ENCODE data around the gene KYAT1. TPM values are rescaled to one million over a fixed set of nuclear protein-coding genes. Genes with fewer than 3 reads are reported as not detected.
A peak's percentile ranks its signal among the peaks of the same experiment; 100 is the strongest.

KYAT1 gene
- total RNA-seq, 3 donors from 2014 or later (not counting 1 experiment from before 2014, with no cell fraction given), result 8.9 to 11.3 (median 9.1) TPM

DNA sequence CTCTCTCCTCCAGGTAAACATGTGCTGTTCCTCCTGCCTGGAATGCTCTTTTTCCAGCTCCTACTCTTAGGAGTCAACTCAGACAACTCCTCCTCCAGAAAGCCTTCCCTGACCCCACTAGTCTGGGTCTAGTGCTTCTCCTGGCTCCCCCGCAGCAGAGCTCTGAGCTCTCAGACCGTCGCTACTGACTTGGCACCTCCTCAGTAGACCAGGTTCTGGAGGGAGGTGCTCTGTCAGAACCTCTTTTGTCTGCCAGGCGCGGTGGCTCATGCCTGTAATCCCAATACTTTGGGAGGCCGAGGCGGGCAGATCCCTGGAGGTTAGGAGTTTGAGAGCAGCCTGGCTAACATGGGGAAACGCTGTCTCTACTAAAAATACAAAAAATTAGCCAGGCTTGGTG is 3.6 kb upstream of the KYAT1 start:
- H3K27ac Mint-ChIP-seq, result peak overlapping the region; percentile 93 to 97
- peaks cover 50% of the 10 kb centered on the region for H3K4me1 ChIP-seq (ENCODE audit: control insufficient read depth, insufficient read depth, low read length)

DNA sequence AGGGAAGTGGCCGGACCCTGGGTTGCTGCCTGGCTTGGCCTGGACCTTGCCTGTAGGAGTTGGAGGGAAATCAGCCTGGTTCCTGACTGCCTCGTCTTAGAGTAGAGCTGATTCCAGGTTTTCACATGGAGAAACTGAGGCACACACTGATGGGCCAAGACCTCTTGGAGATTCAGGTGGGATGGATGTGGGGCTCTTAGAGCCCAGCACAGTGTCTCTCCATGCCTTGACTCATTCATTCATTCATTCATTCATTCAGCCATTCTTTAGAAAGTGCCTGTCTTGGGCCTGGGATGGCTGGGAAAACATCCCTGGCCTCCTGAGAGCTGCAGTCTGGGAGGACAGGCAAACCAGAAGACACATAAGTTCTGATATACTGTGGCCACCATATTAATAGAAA is 2.4 kb upstream of the KYAT1 start:
- ATAC-seq (no peak), DNase-seq (no peak)
- no peak overlapping the region for H3K27ac ChIP-seq (ENCODE audit: low read length)
- peak overlapping the region; percentile 97 for H3K4me3 Mint-ChIP-seq
- WGBS (ENCODE audit: insufficient coverage), result 95% methylated on average over 2 of the region's 2 CpGs
- TF ChIP-seq, protein P1, sequence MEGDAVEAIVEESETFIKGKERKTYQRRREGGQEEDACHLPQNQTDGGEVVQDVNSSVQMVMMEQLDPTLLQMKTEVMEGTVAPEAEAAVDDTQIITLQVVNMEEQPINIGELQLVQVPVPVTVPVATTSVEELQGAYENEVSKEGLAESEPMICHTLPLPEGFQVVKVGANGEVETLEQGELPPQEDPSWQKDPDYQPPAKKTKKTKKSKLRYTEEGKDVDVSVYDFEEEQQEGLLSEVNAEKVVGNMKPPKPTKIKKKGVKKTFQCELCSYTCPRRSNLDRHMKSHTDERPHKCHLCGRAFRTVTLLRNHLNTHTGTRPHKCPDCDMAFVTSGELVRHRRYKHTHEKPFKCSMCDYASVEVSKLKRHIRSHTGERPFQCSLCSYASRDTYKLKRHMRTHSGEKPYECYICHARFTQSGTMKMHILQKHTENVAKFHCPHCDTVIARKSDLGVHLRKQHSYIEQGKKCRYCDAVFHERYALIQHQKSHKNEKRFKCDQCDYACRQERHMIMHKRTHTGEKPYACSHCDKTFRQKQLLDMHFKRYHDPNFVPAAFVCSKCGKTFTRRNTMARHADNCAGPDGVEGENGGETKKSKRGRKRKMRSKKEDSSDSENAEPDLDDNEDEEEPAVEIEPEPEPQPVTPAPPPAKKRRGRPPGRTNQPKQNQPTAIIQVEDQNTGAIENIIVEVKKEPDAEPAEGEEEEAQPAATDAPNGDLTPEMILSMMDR (IDR thresholded peaks at IDR 0.05), result no peak
- H3K9me3 ChIP-seq (ENCODE audit: control insufficient read depth, insufficient read depth, low read length), result no peaks in the 10 kb centered on the region
- peaks cover 65 to 72% of the 10 kb centered on the region in 2 donors for H3K4me1 Mint-ChIP-seq
- no peak overlapping the region for H3K4me3 ChIP-seq (ENCODE audit: low read length)
- no peaks in the 10 kb centered on the region for H3K36me3 Mint-ChIP-seq
- intact Hi-C loops (cut with micrococcal nuclease), result loop anchor here (5.0 kb wide), 1 partner anchor 38 kb away; the partner anchor contains the start of gene PHYHD1
- H3K27me3 ChIP-seq (ENCODE audit: control insufficient read depth, insufficient read depth, low read length), result no peaks in the 10 kb centered on the region
- H3K27me3 Mint-ChIP-seq (ENCODE audit: low read depth in 2 of 2), result no peaks in the 10 kb centered on the region
- H3K36me3 ChIP-seq (ENCODE audit: control insufficient read depth, insufficient read depth, low read length), result peaks cover 29% of the 10 kb centered on the region
- H3K4me1 ChIP-seq (ENCODE audit: control insufficient read depth, insufficient read depth, low read length), result peaks cover 49% of the 10 kb centered on the region
- peak overlapping the region; percentile 93 to 97 for H3K27ac Mint-ChIP-seq
- H3K9me3 Mint-ChIP-seq, result no peaks in the 10 kb centered on the region

More for the DNA sequence above, 3.6 kb upstream of the KYAT1 start:
- H3K9me3 ChIP-seq (ENCODE audit: control insufficient read depth, insufficient read depth, low read length), result no peaks in the 10 kb centered on the region
- no peaks in the 10 kb centered on the region for H3K27me3 ChIP-seq (ENCODE audit: control insufficient read depth, insufficient read depth, low read length)
- H3K36me3 Mint-ChIP-seq, result no peaks in the 10 kb centered on the region
- no peak for DNase-seq
- TF ChIP-seq, protein P1 (IDR thresholded peaks at IDR 0.05), result no peak
- H3K4me3 Mint-ChIP-seq, result peak overlapping the region; percentile 51
- WGBS (ENCODE audit: insufficient coverage), result 94% methylated on average over 8 of the region's 8 CpGs
- H3K27ac ChIP-seq (ENCODE audit: low read length), result no peak overlapping the region
- no peak for ATAC-seq
- peaks cover 68 to 75% of the 10 kb centered on the region in 2 donors for H3K4me1 Mint-ChIP-seq
- H3K9me3 Mint-ChIP-seq, result no peaks in the 10 kb centered on the region
- no peaks in the 10 kb centered on the region for H3K27me3 Mint-ChIP-seq (ENCODE audit: low read depth in 2 of 2)
- intact Hi-C loops (cut with micrococcal nuclease), result no loop called here
- H3K36me3 ChIP-seq (ENCODE audit: control insufficient read depth, insufficient read depth, low read length), result peaks cover 33% of the 10 kb centered on the region
- no peak overlapping the region for H3K4me3 ChIP-seq (ENCODE audit: low read length)

DNA sequence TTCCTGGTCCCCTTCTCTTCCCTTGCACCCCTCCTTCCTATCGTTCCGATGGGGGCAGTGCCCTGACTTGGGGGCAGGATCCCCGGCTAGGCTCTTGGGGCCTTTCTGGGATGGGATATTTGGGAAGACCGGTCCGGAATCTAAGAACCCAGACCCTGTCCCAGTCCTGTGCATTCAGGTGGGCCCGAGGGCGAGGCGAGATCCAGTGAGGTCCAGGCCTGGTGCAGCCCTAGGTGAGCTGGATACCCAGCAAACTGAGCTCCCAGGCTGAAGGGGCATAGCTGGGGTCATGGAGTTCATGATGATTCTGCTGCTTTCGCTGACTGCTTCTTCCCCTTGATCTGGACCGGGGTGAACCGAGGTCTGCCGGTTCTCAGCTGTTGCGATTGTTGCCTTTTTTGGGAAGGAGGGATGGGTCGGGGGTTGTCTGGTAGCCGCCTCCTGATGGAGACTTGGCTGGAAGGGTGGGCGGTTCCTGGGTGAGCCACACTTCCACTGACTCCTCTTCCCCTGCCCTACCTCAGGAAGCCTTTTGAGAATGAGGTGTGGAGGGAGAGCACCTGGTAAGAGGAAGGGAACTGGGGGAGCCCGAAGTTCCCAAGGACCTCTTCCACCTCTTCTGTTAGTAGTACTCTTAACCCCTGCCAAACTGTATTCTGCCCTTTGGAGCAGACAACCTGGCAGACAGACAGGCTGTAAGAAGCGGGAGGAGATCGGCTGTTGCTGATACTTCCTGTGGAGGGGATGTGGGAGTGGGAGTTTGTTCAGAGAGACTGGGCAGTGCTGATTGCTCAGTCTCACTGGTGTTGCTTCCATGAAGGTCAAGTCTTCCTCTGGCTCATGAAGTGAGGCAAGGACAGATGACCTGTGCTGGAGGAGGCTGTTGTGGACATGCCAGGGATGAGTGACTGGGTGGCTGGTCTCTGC is 1.2 kb upstream of the KYAT1 start:
- TF ChIP-seq, protein P1 (IDR thresholded peaks at IDR 0.05), result no peak
- Histone ChIP-seq H3K36me3 (ENCODE audit: control insufficient read depth, insufficient read depth, low read length) (peaks cover 16% of the 10 kb centered on the region), H3K9me3 (ENCODE audit: control insufficient read depth, insufficient read depth, low read length) (no peaks in the 10 kb centered on the region), H3K27me3 (ENCODE audit: control insufficient read depth, insufficient read depth, low read length) (no peaks in the 10 kb centered on the region), H3K27ac (ENCODE audit: low read length) (peak overlapping the region; percentile 74), H3K4me1 (ENCODE audit: control insufficient read depth, insufficient read depth, low read length) (peaks cover 37% of the 10 kb centered on the region), H3K4me3 (ENCODE audit: low read length) (peak overlapping the region; percentile 77)
- ATAC-seq (no peak), DNase-seq (peak in 1 of 2 donors; percentile 32)
- Mint-ChIP-seq H3K27me3 (ENCODE audit: low read depth in 2 of 2) (no peaks in the 10 kb centered on the region), H3K36me3 (no peaks in the 10 kb centered on the region), H3K9me3 (no peaks in the 10 kb centered on the region), H3K27ac (peak overlapping the region; percentile 93 to 97), H3K4me3 (peak overlapping the region; percentile 97), H3K4me1 (peaks cover 60% of the 10 kb centered on the region in 2 donors)
- intact Hi-C loops (cut with micrococcal nuclease), result loop anchor here (1.0 to 5.0 kb wide), 3 partner anchors 19 to 64 kb away; partner anchors contain the start of genes DOLK, NUP188 and PHYHD1
- under 1% methylated on average over 14 of the region's 19 CpGs for WGBS (ENCODE audit: insufficient coverage)

Data from natural killer cell (primary cell).